ENCODE measurements around the gene CAPN12.

Gene CAPN12

GRCh38 chr19:38737281-38737865 is 6.9 kb downstream of the CAPN12 start:
- FAIRE-seq: no peak

- FAIRE-seq: no peak
Measured at GRCh38 chr19:38736413-38737280, 7.6 kb downstream of the CAPN12 start.

GRCh38 chr19:38736036-38736412 is 8.2 kb downstream of the CAPN12 start:
- FAIRE-seq: no peak

GRCh38 chr19:38735257-38735686 is 9.0 kb downstream of the CAPN12 start:
- no peak for FAIRE-seq

- FAIRE-seq: no peak
Measured at GRCh38 chr19:38734426-38735256, 9.6 kb downstream of the CAPN12 start.

- no peak for FAIRE-seq
Measured at GRCh38 chr19:38734176-38734425, 10.2 kb downstream of the CAPN12 start.

- no peak for FAIRE-seq
Measured at GRCh38 chr19:38733493-38734175, 10.6 kb downstream of the CAPN12 start.

GRCh38 chr19:38733241-38733492 is 11.1 kb downstream of the CAPN12 start:
- no peak for FAIRE-seq

- no peak for FAIRE-seq
Measured at GRCh38 chr19:38731654-38732301, 12.5 kb downstream of the CAPN12 start.

- FAIRE-seq: no peak
Measured at GRCh38 chr19:38730731-38731589, 13.3 kb downstream of the CAPN12 start.

- no peak for FAIRE-seq
Measured at GRCh38 chr19:38730470-38730730, 13.9 kb downstream of the CAPN12 start.

GRCh38 chr19:38729653-38730469 is 14.4 kb downstream of the CAPN12 start:
- FAIRE-seq: peak; percentile 85

GRCh38 chr19:38728752-38729541 is 15.3 kb downstream of the CAPN12 start:
- FAIRE-seq: no peak

GRCh38 chr19:38727868-38728660 is 16.2 kb downstream of the CAPN12 start:
- FAIRE-seq: no peak

GRCh38 chr19:38727306-38727867 is 16.9 kb downstream of the CAPN12 start:
- no peak for FAIRE-seq

GRCh38 chr19:38726761-38727301 is 17.4 kb downstream of the CAPN12 start:
- no peak for FAIRE-seq

- no peak for FAIRE-seq
Measured at GRCh38 chr19:38726284-38726673, 18.0 kb downstream of the CAPN12 start.

- no peak for FAIRE-seq
Measured at GRCh38 chr19:38725469-38726283, 18.6 kb downstream of the CAPN12 start.
